HG03139 (cell line): ENCODE data around the gene RNF125.
"Not testable (repeated sequence)": the region's sequence is repeated elsewhere in the genome, so short reads cannot be mapped to it uniquely, and the experiment has no call there.

Experiments
- ATAC-seq: cut with Tn5 transposase; IDR thresholded peaks from one replicate; pipeline ENCODE4 v1.9.1; 2021; ENCODE audit not compliant: unreplicated experiment

The RNF125 gene

GRCh38 chr18:32083781-32084180 lies 65.2 kb downstream of the RNF125 start:
- no peak for ATAC-seq

- no peak for ATAC-seq
These were observed 68.3 kb downstream of the RNF125 start for GRCh38 chr18:32086881-32087280.

- ATAC-seq: not testable (repeated sequence)
These were observed 72.2 kb downstream of the RNF125 start for GRCh38 chr18:32090831-32091230.

GRCh38 chr18:32091325-32091723 lies 72.7 kb downstream of the RNF125 start:
- no peak for ATAC-seq

- peak; percentile 53 for ATAC-seq
These were observed 73.2 kb downstream of the RNF125 start, which contains the start of gene RNF138 for GRCh38 chr18:32091724-32092421. Gene RNF138, plus strand, starts transcription at chr18:32091874. Its CDS starts 903 bp downstream, at chr18:32092777.

GRCh38 chr18:32092422-32093101 lies 73.9 kb downstream of the RNF125 start:
- peak; percentile 81 for ATAC-seq

GRCh38 chr18:32093102-32093511 lies 74.5 kb downstream of the RNF125 start:
- ATAC-seq: peak; percentile 29

GRCh38 chr18:32093523-32093922 lies 74.9 kb downstream of the RNF125 start:
- ATAC-seq: no peak

- no peak for ATAC-seq
These were observed 76.7 kb downstream of the RNF125 start for GRCh38 chr18:32095192-32095899.

GRCh38 chr18:32095900-32096229 lies 77.2 kb downstream of the RNF125 start:
- ATAC-seq: no peak

- no peak for ATAC-seq
These were observed 78.3 kb downstream of the RNF125 start for GRCh38 chr18:32096946-32097345.

GRCh38 chr18:32104516-32104915 lies 85.9 kb downstream of the RNF125 start:
- no peak for ATAC-seq

- no peak for ATAC-seq
These were observed 91.4 kb downstream of the RNF125 start for GRCh38 chr18:32110005-32110404.

- no peak for ATAC-seq
These were observed 93.1 kb downstream of the RNF125 start for GRCh38 chr18:32111706-32112105.

GRCh38 chr18:32112826-32113225 lies 94.2 kb downstream of the RNF125 start:
- ATAC-seq: no peak

- no peak for ATAC-seq
These were observed 95.8 kb downstream of the RNF125 start for GRCh38 chr18:32114293-32114942.

GRCh38 chr18:32122039-32122438 lies 103.4 kb downstream of the RNF125 start:
- no peak for ATAC-seq
